Measurements from ENCODE around the gene BRD3. TPM values are rescaled to one million over a fixed set of nuclear protein-coding genes. Genes with fewer than 3 reads are reported as not detected.
"Not testable (repeated sequence)": the region's sequence is repeated elsewhere in the genome, so short reads cannot be mapped to it uniquely, and the experiment has no call there.

The BRD3 gene
- 4.0 and 7.2 TPM in 2 replicates for total RNA-seq (2014; rRNA removed; shearing (Covaris generic); ENCODE audit: low replicate concordance)

GRCh38 chr9:134067904-134068743 is at the start of gene BRD3:
Gene BRD3, minus strand, starts transcription at chr9:134068026. Its CDS starts 14,549 bp downstream, at chr9:134053477.
- peaks cover 27% of the 10 kb centered on the region for H3K79me2 ChIP-seq (ENCODE audit: low read length)
- peak within 1 kb of the TSS; percentile 86 for H3K4me2 ChIP-seq (ENCODE audit: low read depth, low read length, poor library complexity, severe bottlenecking)
- H3K27me3 ChIP-seq (ENCODE audit: low read length), result no peaks in the 10 kb centered on the region
- H3K4me1 ChIP-seq (ENCODE audit: low read length), result peaks cover 22% of the 10 kb centered on the region
- peak within 1 kb of the TSS; percentile 94 for H3K4me3 ChIP-seq (ENCODE audit: low read length)
- peak; percentile 96 for DNase-seq
- peak within 1 kb of the TSS; percentile 71; the same call in 1 of the 2 replicates for H3K27ac ChIP-seq (ENCODE audit: low read length)
- peak within 1 kb of the TSS; percentile 89 for H3K9ac ChIP-seq (ENCODE audit: low read length)
- no peaks in the 10 kb centered on the region for H3K9me2 ChIP-seq (replicated peaks; ENCODE audit: insufficient read depth, low read length)
- H3K9me3 ChIP-seq (ENCODE audit: low read length), result no peaks in the 10 kb centered on the region
- H4K20me1 ChIP-seq (ENCODE audit: insufficient read depth, low read depth, low read length), result peaks cover 34% of the 10 kb centered on the region
- H3K36me3 ChIP-seq (ENCODE audit: insufficient read depth, low read length), result no peaks in the 10 kb centered on the region
- peak within 1 kb of the TSS; percentile 98 for H2AFZ ChIP-seq (ENCODE audit: low read length)

DNA sequence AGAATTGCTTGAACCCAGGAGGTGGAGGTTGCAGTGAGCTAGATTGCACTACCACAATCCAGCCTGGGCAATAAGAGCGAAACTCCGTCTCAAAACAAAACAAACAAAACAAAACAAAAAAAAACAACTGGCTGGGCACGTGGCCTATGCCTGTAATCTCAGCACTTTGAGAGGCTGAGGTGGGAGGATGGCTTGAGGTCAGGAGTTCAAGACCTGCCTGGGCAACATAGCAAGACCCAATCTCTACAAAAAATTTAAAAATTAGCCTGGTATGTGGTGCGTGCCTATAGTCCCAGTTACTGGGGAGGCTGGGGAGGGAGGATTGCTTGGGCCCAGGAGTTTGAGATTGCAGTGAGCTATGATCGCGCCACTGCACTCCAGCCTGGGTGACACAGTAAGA is 44.7 kb upstream of the BRD3 start:
- DNase-seq, result no peak
- H3K27ac ChIP-seq (ENCODE audit: low read length), result no peak overlapping the region

DNA sequence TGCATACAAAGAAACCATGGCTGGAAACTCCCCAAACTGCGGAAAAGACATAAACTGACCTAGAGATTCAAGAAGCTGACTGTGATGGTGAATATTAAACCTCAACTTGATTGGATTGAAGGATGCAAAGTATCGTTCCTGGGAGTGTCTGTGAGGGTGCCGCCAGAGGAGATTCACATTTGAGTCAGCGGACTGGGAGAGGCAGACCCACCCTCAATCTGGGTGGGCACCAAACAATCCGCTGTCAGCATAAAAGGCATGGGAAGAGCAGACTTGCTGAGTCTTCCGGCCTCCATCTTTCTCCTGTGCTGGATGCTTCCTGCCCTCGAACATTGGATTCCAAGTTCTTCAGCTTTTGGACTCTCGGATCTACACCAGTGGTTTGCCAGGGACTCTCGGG is 43.2 kb upstream of the BRD3 start:
- DNase-seq, result no peak
- Histone ChIP-seq H3K9ac (ENCODE audit: low read length) (no peak overlapping the region), H4K20me1 (ENCODE audit: insufficient read depth, low read depth, low read length) (no peaks in the 10 kb centered on the region), H3K9me3 (ENCODE audit: low read length) (no peaks in the 10 kb centered on the region), H3K36me3 (ENCODE audit: insufficient read depth, low read length) (no peaks in the 10 kb centered on the region), H3K79me2 (ENCODE audit: low read length) (no peaks in the 10 kb centered on the region), H3K4me3 (ENCODE audit: low read length) (no peak overlapping the region), H3K27ac (ENCODE audit: low read length) (no peak overlapping the region), H2AFZ (ENCODE audit: low read length) (no peak overlapping the region), H3K27me3 (ENCODE audit: low read length) (no peaks in the 10 kb centered on the region), H3K4me1 (ENCODE audit: low read length) (no peaks in the 10 kb centered on the region), H3K4me2 (ENCODE audit: low read depth, low read length, poor library complexity, severe bottlenecking) (no peak overlapping the region), H3K9me2 (replicated peaks; ENCODE audit: insufficient read depth, low read length) (no peaks in the 10 kb centered on the region)

More for the DNA sequence above, 44.7 kb upstream of the BRD3 start:
- Histone ChIP-seq H2AFZ (ENCODE audit: low read length) (no peak overlapping the region), H3K9me2 (replicated peaks; ENCODE audit: insufficient read depth, low read length) (no peaks in the 10 kb centered on the region), H3K4me3 (ENCODE audit: low read length) (no peak overlapping the region), H3K27me3 (ENCODE audit: low read length) (no peaks in the 10 kb centered on the region), H4K20me1 (ENCODE audit: insufficient read depth, low read depth, low read length) (no peaks in the 10 kb centered on the region), H3K36me3 (ENCODE audit: insufficient read depth, low read length) (no peaks in the 10 kb centered on the region), H3K4me2 (ENCODE audit: low read depth, low read length, poor library complexity, severe bottlenecking) (no peak overlapping the region), H3K4me1 (ENCODE audit: low read length) (no peaks in the 10 kb centered on the region), H3K9ac (ENCODE audit: low read length) (no peak overlapping the region), H3K79me2 (ENCODE audit: low read length) (no peaks in the 10 kb centered on the region), H3K9me3 (ENCODE audit: low read length) (no peaks in the 10 kb centered on the region)

GRCh38 chr9:134103391-134103998 is 35.7 kb upstream of the BRD3 start:
- no peak overlapping the region for H2AFZ ChIP-seq (ENCODE audit: low read length)
- H3K4me3 ChIP-seq (ENCODE audit: low read length), result no peak overlapping the region
- peaks cover 18% of the 10 kb centered on the region for H3K4me1 ChIP-seq (ENCODE audit: low read length)
- no peaks in the 10 kb centered on the region for H3K9me2 ChIP-seq (replicated peaks; ENCODE audit: insufficient read depth, low read length)
- no peaks in the 10 kb centered on the region for H3K79me2 ChIP-seq (ENCODE audit: low read length)
- no peak for DNase-seq
- no peaks in the 10 kb centered on the region; the same call in 1 of the 2 replicates for H3K27me3 ChIP-seq (ENCODE audit: low read length)
- no peaks in the 10 kb centered on the region for H4K20me1 ChIP-seq (ENCODE audit: insufficient read depth, low read depth, low read length)
- H3K9me3 ChIP-seq (ENCODE audit: low read length), result no peaks in the 10 kb centered on the region; the same call in 1 of the 2 replicates
- no peak overlapping the region for H3K9ac ChIP-seq (ENCODE audit: low read length)
- no peak overlapping the region for H3K27ac ChIP-seq (ENCODE audit: low read length)
- H3K36me3 ChIP-seq (ENCODE audit: insufficient read depth, low read length), result no peaks in the 10 kb centered on the region
- H3K4me2 ChIP-seq (ENCODE audit: low read depth, low read length, poor library complexity, severe bottlenecking), result no peak overlapping the region

GRCh38 chr9:134101623-134102149 is 33.9 kb upstream of the BRD3 start:
- H3K27me3 ChIP-seq (ENCODE audit: low read length), result no peaks in the 10 kb centered on the region; the same call in 1 of the 2 replicates
- no peak overlapping the region for H2AFZ ChIP-seq (ENCODE audit: low read length)
- no peaks in the 10 kb centered on the region; the same call in 1 of the 2 replicates for H3K9me3 ChIP-seq (ENCODE audit: low read length)
- no peak overlapping the region for H3K4me2 ChIP-seq (ENCODE audit: low read depth, low read length, poor library complexity, severe bottlenecking)
- H3K4me3 ChIP-seq (ENCODE audit: low read length), result no peak overlapping the region
- H3K79me2 ChIP-seq (ENCODE audit: low read length), result no peaks in the 10 kb centered on the region
- H4K20me1 ChIP-seq (ENCODE audit: insufficient read depth, low read depth, low read length), result no peaks in the 10 kb centered on the region
- DNase-seq, result no peak
- H3K9me2 ChIP-seq (replicated peaks; ENCODE audit: insufficient read depth, low read length), result no peaks in the 10 kb centered on the region
- no peak overlapping the region for H3K9ac ChIP-seq (ENCODE audit: low read length)
- H3K4me1 ChIP-seq (ENCODE audit: low read length), result peaks cover 18% of the 10 kb centered on the region
- no peaks in the 10 kb centered on the region for H3K36me3 ChIP-seq (ENCODE audit: insufficient read depth, low read length)
- H3K27ac ChIP-seq (ENCODE audit: low read length), result no peak overlapping the region

- not testable (repeated sequence) for H3K79me2 ChIP-seq (ENCODE audit: low read length); H3K4me2 ChIP-seq (ENCODE audit: low read depth, low read length, poor library complexity, severe bottlenecking)
These were observed 33.3 kb upstream of the BRD3 start for GRCh38 chr9:134101133-134101532.

GRCh38 chr9:134100040-134100439 is 32.2 kb upstream of the BRD3 start:
- H3K9ac ChIP-seq (ENCODE audit: low read length), result no peak overlapping the region
- no peaks in the 10 kb centered on the region for H3K9me2 ChIP-seq (replicated peaks; ENCODE audit: insufficient read depth, low read length)
- no peaks in the 10 kb centered on the region for H3K36me3 ChIP-seq (ENCODE audit: insufficient read depth, low read length)
- H3K4me3 ChIP-seq (ENCODE audit: low read length), result no peak overlapping the region
- H3K9me3 ChIP-seq (ENCODE audit: low read length), result no peaks in the 10 kb centered on the region; the same call in 1 of the 2 replicates
- H2AFZ ChIP-seq (ENCODE audit: low read length), result no peak overlapping the region
- peak overlapping the region; percentile 51; the same call in 1 of the 2 replicates for H3K27ac ChIP-seq (ENCODE audit: low read length)
- peaks cover 18% of the 10 kb centered on the region for H3K4me1 ChIP-seq (ENCODE audit: low read length)
- H4K20me1 ChIP-seq (ENCODE audit: insufficient read depth, low read depth, low read length), result no peaks in the 10 kb centered on the region
- H3K4me2 ChIP-seq (ENCODE audit: low read depth, low read length, poor library complexity, severe bottlenecking), result peak overlapping the region; percentile 26
- no peak for DNase-seq
- no peaks in the 10 kb centered on the region for H3K79me2 ChIP-seq (ENCODE audit: low read length)
- H3K27me3 ChIP-seq (ENCODE audit: low read length), result no peaks in the 10 kb centered on the region; the same call in 1 of the 2 replicates

More at GRCh38 chr9:134101133-134101532, 33.3 kb upstream of the BRD3 start:
- H3K27ac ChIP-seq (ENCODE audit: low read length); H3K9me2 ChIP-seq (replicated peaks; ENCODE audit: insufficient read depth, low read length); H3K9ac ChIP-seq (ENCODE audit: low read length); DNase-seq; H3K27me3 ChIP-seq (ENCODE audit: low read length); H3K9me3 ChIP-seq (ENCODE audit: low read length); H2AFZ ChIP-seq (ENCODE audit: low read length); H3K36me3 ChIP-seq (ENCODE audit: insufficient read depth, low read length); H3K4me3 ChIP-seq (ENCODE audit: low read length); H4K20me1 ChIP-seq (ENCODE audit: insufficient read depth, low read depth, low read length): not testable (repeated sequence)
- H3K4me1 ChIP-seq (ENCODE audit: low read length), result peaks cover 18% of the 10 kb centered on the region

Data from Karpas-422 (cell line).